ENCODE measurements around the gene SUSD3.

Gene SUSD3

GRCh38 chr9:93058355-93059010 lies at the start of gene SUSD3:
TSS of gene SUSD3 (plus strand) at chr9:93058701. CDS start at chr9:93058743, 42 bp downstream.
- no peak for TF ChIP-seq NFIC (IDR thresholded peaks at IDR 0.05)
- TF ChIP-seq ZBTB7A (IDR thresholded peaks at IDR 0.05; ENCODE audit: low read depth), result peak; percentile 59; the same call in 1 of the 2 replicates
- peak; percentile 34; the same call in 1 of the 2 replicates for TF ChIP-seq EGR1 (IDR thresholded peaks at IDR 0.05)
- TF ChIP-seq, protein P1, sequence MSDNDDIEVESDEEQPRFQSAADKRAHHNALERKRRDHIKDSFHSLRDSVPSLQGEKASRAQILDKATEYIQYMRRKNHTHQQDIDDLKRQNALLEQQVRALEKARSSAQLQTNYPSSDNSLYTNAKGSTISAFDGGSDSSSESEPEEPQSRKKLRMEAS (IDR thresholded peaks at IDR 0.05), result peak; percentile 65

- TF ChIP-seq, protein P2, sequence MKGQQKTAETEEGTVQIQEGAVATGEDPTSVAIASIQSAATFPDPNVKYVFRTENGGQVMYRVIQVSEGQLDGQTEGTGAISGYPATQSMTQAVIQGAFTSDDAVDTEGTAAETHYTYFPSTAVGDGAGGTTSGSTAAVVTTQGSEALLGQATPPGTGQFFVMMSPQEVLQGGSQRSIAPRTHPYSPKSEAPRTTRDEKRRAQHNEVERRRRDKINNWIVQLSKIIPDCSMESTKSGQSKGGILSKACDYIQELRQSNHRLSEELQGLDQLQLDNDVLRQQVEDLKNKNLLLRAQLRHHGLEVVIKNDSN (IDR thresholded peaks at IDR 0.05), result no peak
- TF ChIP-seq TEAD4 (IDR thresholded peaks at IDR 0.05), result no peak
- no peak for TF ChIP-seq REST (IDR thresholded peaks at IDR 0.05; ENCODE audit: low read depth)
- TF ChIP-seq EP300 (IDR thresholded peaks at IDR 0.05; ENCODE audit: borderline replicate concordance), result no peak
- no peak for TF ChIP-seq NFIC (IDR thresholded peaks at IDR 0.05)
- no peak for TF ChIP-seq CEBPB (IDR thresholded peaks at IDR 0.05)
- TF ChIP-seq CREB1 (IDR thresholded peaks at IDR 0.05; ENCODE audit: low read depth), result no peak
- TF ChIP-seq, protein P1 (IDR thresholded peaks at IDR 0.05), result no peak
- TF ChIP-seq FOXM1 (IDR thresholded peaks at IDR 0.05; ENCODE audit: borderline replicate concordance, low read depth), result no peak
- no peak for TF ChIP-seq TCF12 (IDR thresholded peaks at IDR 0.05; ENCODE audit: low read depth)
- TF ChIP-seq ZBTB7A (IDR thresholded peaks at IDR 0.05; ENCODE audit: low read depth), result no peak
- TF ChIP-seq RAD21 (IDR thresholded peaks at IDR 0.05; ENCODE audit: low read depth), result no peak
- TF ChIP-seq EGR1 (IDR thresholded peaks at IDR 0.05), result no peak
Measured at GRCh38 chr9:93009337-93010015, 49.0 kb upstream of the SUSD3 start.

DNA sequence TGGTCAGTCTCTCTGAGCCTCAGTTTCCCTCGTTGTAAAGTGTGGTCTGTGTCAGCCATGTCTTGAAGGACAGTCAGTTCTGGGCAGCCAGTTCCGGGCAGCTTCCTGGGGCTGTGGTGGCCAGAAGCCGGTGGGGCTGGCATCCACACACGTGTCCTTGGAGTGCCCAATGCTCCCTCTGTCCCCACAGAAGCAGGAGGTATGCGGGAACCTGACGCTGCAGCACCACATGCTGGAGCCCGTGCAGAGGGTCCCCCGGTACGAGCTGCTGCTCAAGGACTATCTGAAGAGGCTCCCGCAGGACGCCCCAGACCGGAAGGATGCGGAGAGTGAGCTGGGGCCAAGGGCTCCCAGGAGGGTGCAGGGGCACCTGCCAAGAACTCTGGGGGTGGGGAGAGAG lies 48.4 kb upstream of the SUSD3 start:
- TF ChIP-seq TAF1 (IDR thresholded peaks at IDR 0.05; ENCODE audit: low read depth) (no peak), YY1 (IDR thresholded peaks at IDR 0.05; ENCODE audit: low read depth) (no peak), REST (IDR thresholded peaks at IDR 0.05; ENCODE audit: low read depth) (no peak), CEBPB (IDR thresholded peaks at IDR 0.05) (no peak), ZBTB7A (IDR thresholded peaks at IDR 0.05; ENCODE audit: low read depth) (no peak), CREB1 (IDR thresholded peaks at IDR 0.05; ENCODE audit: low read depth) (no peak)

GRCh38 chr9:93010704-93011103 lies 47.8 kb upstream of the SUSD3 start:
- TF ChIP-seq RAD21 (IDR thresholded peaks at IDR 0.05; ENCODE audit: low read depth), result no peak
- no peak for TF ChIP-seq REST (IDR thresholded peaks at IDR 0.05; ENCODE audit: low read depth)
- TF ChIP-seq ZBTB7A (IDR thresholded peaks at IDR 0.05; ENCODE audit: low read depth), result no peak
- TF ChIP-seq EGR1 (IDR thresholded peaks at IDR 0.05), result no peak
- TF ChIP-seq, protein P2 (IDR thresholded peaks at IDR 0.05), result no peak
- no peak for TF ChIP-seq YY1 (IDR thresholded peaks at IDR 0.05; ENCODE audit: low read depth)
- TF ChIP-seq CEBPB (IDR thresholded peaks at IDR 0.05), result no peak
- no peak for TF ChIP-seq CREB1 (IDR thresholded peaks at IDR 0.05; ENCODE audit: low read depth)
- no peak for TF ChIP-seq NFIC (IDR thresholded peaks at IDR 0.05)
- TF ChIP-seq, protein P1 (IDR thresholded peaks at IDR 0.05), result no peak
